Activated CD4-positive, alpha-beta T cell treated with anti-CD3 and anti-CD28 coated beads for 36 hours (primary cell): Measurements from ENCODE around the gene ITGB2. TPM values are rescaled to one million over a fixed set of nuclear protein-coding genes. Genes with fewer than 3 reads are reported as not detected.

Source experiments
- ATAC-seq: fragments of 200-7000 bp; cut with Tn5 transposase; one replicate; pipeline ENCODE4 v1.10.0; 2021; ENCODE audit warnings: mild to moderate bottlenecking, moderate library complexity
- CTCF ChIA-PET: fragments of 350-600 bp; sonication (Branson Sonifier 250); formaldehyde crosslinking; loops from one replicate; lab custom pipeline; 2021; ENCODE audit warnings: antibody characterized with exemption; lab: Charles Lee
- POLR2A ChIA-PET: fragments of 350-600 bp; sonication (Branson Sonifier 250); formaldehyde crosslinking; loops from one replicate; lab custom pipeline; 2021; ENCODE audit warnings: antibody characterized with exemption, inconsistent platforms; lab: Charles Lee
- DNase-seq: peaks from one replicate; pipeline ENCODE4 v3.0.0-alpha.2; 2020
- H3K27ac Mint-ChIP-seq: one replicate; pipeline ENCODE4 v1.8.0; 2021; ENCODE audit warnings: mixed read lengths
- H3K27me3 Mint-ChIP-seq: one replicate; pipeline ENCODE4 v1.8.0; 2021; ENCODE audit warnings: mixed read lengths
- H3K36me3 Mint-ChIP-seq: one replicate; pipeline ENCODE4 v1.8.0; 2021; ENCODE audit warnings: low read depth, mixed read lengths
- H3K4me1 Mint-ChIP-seq: one replicate; pipeline ENCODE4 v1.8.0; 2021; ENCODE audit warnings: mixed read lengths
- H3K4me3 Mint-ChIP-seq: one replicate; pipeline ENCODE4 v1.8.0; 2021; ENCODE audit warnings: mild to moderate bottlenecking, moderate library complexity, mixed read lengths
- H3K9me3 Mint-ChIP-seq: one replicate; pipeline ENCODE4 v1.8.0; 2021; ENCODE audit warnings: low read depth, mixed read lengths
- intact Hi-C, 2 experiments: fragments of 100-400 bp; cut with DNase I in 1 of 2; cut with micrococcal nuclease in 1 of 2; formaldehyde crosslinking; loops; one replicate each; pipeline versions ENCODE4 v1.14.2 to v1.15.1; 2022 to 2024; cut with DNase I, micrococcal nuclease
- total RNA-seq, 2 experiments: library from RNA; stranded (reverse); gene quantifications; one replicate each; pipeline ENCODE4 v1.2.3, GENCODE V29; 2021

The ITGB2 gene
- total RNA-seq, 2 experiments from 2014 or later: 217 to 250 TPM

- DNase-seq (no peak), ATAC-seq (no peak)
- peaks cover 50% of the 10 kb centered on the region for H3K4me1 Mint-ChIP-seq
- H3K4me3 Mint-ChIP-seq: no peak overlapping the region
- CTCF ChIA-PET: interaction anchor here (0.5 to 1.2 kb wide), 2 partner anchors 10 to 58 kb away, joined by 3 to 8 read pairs; no protein-coding TSS in a partner anchor
- POLR2A ChIA-PET: interaction anchor here (0.6 kb wide), 1 partner anchor 798 kb away, joined by 4 read pairs; no protein-coding TSS in a partner anchor
- no peaks in the 10 kb centered on the region for H3K27me3 Mint-ChIP-seq
- H3K36me3 Mint-ChIP-seq: peaks cover 33% of the 10 kb centered on the region
- intact Hi-C loops: no loop called here
- H3K9me3 Mint-ChIP-seq: no peaks in the 10 kb centered on the region
- no peak overlapping the region for H3K27ac Mint-ChIP-seq
Observed at GRCh38 chr21:44857127-44857892, 63.4 kb downstream of the ITGB2 start.

GRCh38 chr21:44856131-44856530, 64.6 kb downstream of the ITGB2 start:
- Mint-ChIP-seq H3K27me3 (no peaks in the 10 kb centered on the region), H3K4me3 (no peak overlapping the region), H3K27ac (no peak overlapping the region), H3K36me3 (peaks cover 40% of the 10 kb centered on the region), H3K4me1 (peaks cover 54% of the 10 kb centered on the region), H3K9me3 (no peaks in the 10 kb centered on the region)
- no peak for ATAC-seq
- ChIA-PET CTCF (no interaction called here), POLR2A (no interaction called here)
- intact Hi-C loops: no loop called here
- DNase-seq: no peak

- Mint-ChIP-seq H3K9me3 (no peaks in the 10 kb centered on the region), H3K27me3 (no peaks in the 10 kb centered on the region), H3K4me1 (peaks cover 54% of the 10 kb centered on the region), H3K36me3 (peaks cover 42% of the 10 kb centered on the region), H3K4me3 (no peak overlapping the region), H3K27ac (no peak overlapping the region)
- CTCF ChIA-PET: no interaction called here
- ATAC-seq (no peak), DNase-seq (no peak)
- intact Hi-C loops: no loop called here
- POLR2A ChIA-PET: no interaction called here
Observed at GRCh38 chr21:44855572-44855971, 65.1 kb downstream of the ITGB2 start.

GRCh38 chr21:44854664-44855446, 65.8 kb downstream of the ITGB2 start:
- H3K27ac Mint-ChIP-seq: peak overlapping the region; percentile 60
- peak; percentile 44 for DNase-seq

GRCh38 chr21:44854391-44854663, 66.4 kb downstream of the ITGB2 start:
- peaks cover 51% of the 10 kb centered on the region for H3K4me1 Mint-ChIP-seq
- intact Hi-C loops: no loop called here
- ATAC-seq (peak; percentile 28), DNase-seq (peak; percentile 46)
- H3K4me3 Mint-ChIP-seq: peak overlapping the region; percentile 24
- peak overlapping the region; percentile 60 for H3K27ac Mint-ChIP-seq
- POLR2A ChIA-PET: no interaction called here
- H3K27me3 Mint-ChIP-seq: no peaks in the 10 kb centered on the region
- CTCF ChIA-PET: no interaction called here
- no peaks in the 10 kb centered on the region for H3K9me3 Mint-ChIP-seq
- peaks cover 44% of the 10 kb centered on the region for H3K36me3 Mint-ChIP-seq

More at GRCh38 chr21:44854664-44855446, 65.8 kb downstream of the ITGB2 start:
- intact Hi-C loops: no loop called here
- peak; percentile 63 for ATAC-seq
- Mint-ChIP-seq H3K27me3 (no peaks in the 10 kb centered on the region), H3K4me1 (peaks cover 51% of the 10 kb centered on the region), H3K9me3 (no peaks in the 10 kb centered on the region), H3K36me3 (peaks cover 47% of the 10 kb centered on the region), H3K4me3 (peak overlapping the region; percentile 24)
- ChIA-PET CTCF (no interaction called here), POLR2A (no interaction called here)

- ChIA-PET POLR2A (no interaction called here), CTCF (no interaction called here)
- ATAC-seq (no peak), DNase-seq (no peak)
- H3K27ac Mint-ChIP-seq: peak overlapping the region; percentile 60
- no peak overlapping the region for H3K4me3 Mint-ChIP-seq
- H3K36me3 Mint-ChIP-seq: peaks cover 45% of the 10 kb centered on the region
- no peaks in the 10 kb centered on the region for H3K9me3 Mint-ChIP-seq
- intact Hi-C loops: no loop called here
- peaks cover 51% of the 10 kb centered on the region for H3K4me1 Mint-ChIP-seq
- H3K27me3 Mint-ChIP-seq: no peaks in the 10 kb centered on the region
Observed at GRCh38 chr21:44853601-44854390, 66.9 kb downstream of the ITGB2 start.

GRCh38 chr21:44850905-44851657, 69.6 kb downstream of the ITGB2 start:
- intact Hi-C loops: no loop called here
- Mint-ChIP-seq H3K36me3 (peaks cover 46% of the 10 kb centered on the region), H3K4me3 (no peak overlapping the region), H3K27me3 (no peaks in the 10 kb centered on the region), H3K27ac (peak overlapping the region; percentile 67), H3K9me3 (no peaks in the 10 kb centered on the region), H3K4me1 (peaks cover 55% of the 10 kb centered on the region)
- ChIA-PET CTCF (interaction anchor here (1.0 to 1.3 kb wide), 2 partner anchors 58 to 63 kb away, joined by 3 read pairs; no protein-coding TSS in a partner anchor), POLR2A (no interaction called here)
- ATAC-seq: no peak
- no peak for DNase-seq

- ChIA-PET CTCF (interaction anchor here (0.6 kb wide), 1 partner anchor 95 kb away, joined by 5 read pairs; no protein-coding TSS in a partner anchor), POLR2A (no interaction called here)
- no peaks in the 10 kb centered on the region for H3K9me3 Mint-ChIP-seq
- no peak for DNase-seq
- ATAC-seq: no peak
- intact Hi-C loops: no loop called here
- peaks cover 44% of the 10 kb centered on the region for H3K36me3 Mint-ChIP-seq
- H3K4me3 Mint-ChIP-seq: no peak overlapping the region
- peaks cover 49% of the 10 kb centered on the region for H3K4me1 Mint-ChIP-seq
- no peaks in the 10 kb centered on the region for H3K27me3 Mint-ChIP-seq
- H3K27ac Mint-ChIP-seq: no peak overlapping the region
Observed at GRCh38 chr21:44850208-44850800, 70.4 kb downstream of the ITGB2 start.

GRCh38 chr21:44849616-44850130, 71.0 kb downstream of the ITGB2 start:
- peaks cover 43% of the 10 kb centered on the region for H3K4me1 Mint-ChIP-seq
- DNase-seq: no peak
- no peak for ATAC-seq
- no peaks in the 10 kb centered on the region for H3K9me3 Mint-ChIP-seq
- H3K27ac Mint-ChIP-seq: no peak overlapping the region
- CTCF ChIA-PET: no interaction called here
- H3K4me3 Mint-ChIP-seq: no peak overlapping the region
- H3K36me3 Mint-ChIP-seq: peaks cover 38% of the 10 kb centered on the region
- H3K27me3 Mint-ChIP-seq: no peaks in the 10 kb centered on the region
- POLR2A ChIA-PET: no interaction called here
- intact Hi-C loops: no loop called here

- no peaks in the 10 kb centered on the region for H3K27me3 Mint-ChIP-seq
- ChIA-PET POLR2A (no interaction called here), CTCF (no interaction called here)
- ATAC-seq: no peak
- intact Hi-C loops: no loop called here
- DNase-seq: no peak
- no peak overlapping the region for H3K4me3 Mint-ChIP-seq
- no peaks in the 10 kb centered on the region for H3K9me3 Mint-ChIP-seq
- H3K4me1 Mint-ChIP-seq: peaks cover 36% of the 10 kb centered on the region
- H3K36me3 Mint-ChIP-seq: peaks cover 30% of the 10 kb centered on the region
- no peak overlapping the region for H3K27ac Mint-ChIP-seq
Observed at GRCh38 chr21:44848821-44849521, 71.7 kb downstream of the ITGB2 start.
